Measurements from ENCODE around the gene SZT2. TPM values are rescaled to one million over a fixed set of nuclear protein-coding genes. Genes with fewer than 3 reads are reported as not detected.

SZT2 gene
- total RNA-seq, 4 donors from 2014 or later: 49.2 to 68.7 (median 57.3) TPM

- DNase-seq (ENCODE audit: low spot score in 2 of 2): no peak
- no peaks in the 10 kb centered on the region for H3K9me3 ChIP-seq
- TF ChIP-seq POLR2A (IDR thresholded peaks at IDR 0.05) (no peak), CTCF (IDR thresholded peaks at IDR 0.05) (no peak), EP300 (IDR thresholded peaks at IDR 0.05) (no peak)
- H3K36me3 ChIP-seq: peaks cover 0 to 62% (median 19%) of the 10 kb centered on the region in 3 donors
- no peak overlapping the region for H3K4me3 ChIP-seq
- 74 to 76% methylated on average over 9 to 12 of the region's 12 CpGs for WGBS, 2 donors
- no peaks in the 10 kb centered on the region for H3K27me3 ChIP-seq
- no peak overlapping the region for H3K27ac ChIP-seq
- H3K4me1 ChIP-seq: peaks cover 0 to 20% (median 6%) of the 10 kb centered on the region in 4 donors
These were observed 61.5 kb downstream of the SZT2 start for GRCh38 chr1:43451157-43451591.

- TF ChIP-seq POLR2A (IDR thresholded peaks at IDR 0.05) (no peak), CTCF (IDR thresholded peaks at IDR 0.05) (no peak), EP300 (IDR thresholded peaks at IDR 0.05) (no peak)
- Histone ChIP-seq H3K27me3 (no peaks in the 10 kb centered on the region), H3K4me3 (no peak overlapping the region), H3K36me3 (peaks cover 0 to 55% (median 17%) of the 10 kb centered on the region in 3 donors), H3K4me1 (peaks cover 0 to 20% (median 6%) of the 10 kb centered on the region in 4 donors), H3K9me3 (no peaks in the 10 kb centered on the region), H3K27ac (peak overlapping the region in 1 of 4 donors; percentile 95)
- DNase-seq (ENCODE audit: low spot score in 2 of 2): no peak
- 86% methylated on average over 21 to 22 of the region's 22 CpGs for WGBS, 2 donors
These were observed 62.2 kb downstream of the SZT2 start for GRCh38 chr1:43451701-43452532.

- WGBS, 2 donors: 8 to 10% methylated on average over 8 to 9 of the region's 10 CpGs
These were observed 63.2 kb downstream of the SZT2 start for GRCh38 chr1:43452789-43453441.

GRCh38 chr1:43453442-43454269, 64.0 kb downstream of the SZT2 start, which contains the start of gene HYI:
Gene HYI, minus strand, starts transcription at chr1:43453931. Its CDS starts 138 bp downstream, at chr1:43453793.
- peak within 1 kb of the TSS; percentile 46 to 82 (median 61) for H3K4me3 ChIP-seq
- WGBS, 2 donors: 1 to 3% methylated on average over 23 to 43 of the region's 87 CpGs
- TF ChIP-seq CTCF (IDR thresholded peaks at IDR 0.05): no peak
- peak in 1 of 2 donors; percentile 35 for TF ChIP-seq EP300 (IDR thresholded peaks at IDR 0.05)
- TF ChIP-seq POLR2A (IDR thresholded peaks at IDR 0.05): peak in 1 of 2 donors; percentile 18
- H3K4me1 ChIP-seq: peaks cover 0 to 20% (median 6%) of the 10 kb centered on the region in 4 donors
- peaks cover 0 to 37% (median 6%) of the 10 kb centered on the region in 3 donors for H3K36me3 ChIP-seq
- H3K27ac ChIP-seq: peak within 1 kb of the TSS; percentile 76 to 97 (median 94)
- H3K27me3 ChIP-seq: no peaks in the 10 kb centered on the region
- DNase-seq (ENCODE audit: low spot score in 2 of 2): peak; percentile 70 to 76
- no peaks in the 10 kb centered on the region for H3K9me3 ChIP-seq

More at GRCh38 chr1:43452789-43453441, 63.2 kb downstream of the SZT2 start:
- Histone ChIP-seq H3K27ac (peak overlapping the region; percentile 76 to 97 (median 94)), H3K36me3 (peaks cover 0 to 45% (median 9%) of the 10 kb centered on the region in 3 donors), H3K9me3 (no peaks in the 10 kb centered on the region), H3K27me3 (no peaks in the 10 kb centered on the region), H3K4me1 (peaks cover 0 to 20% (median 6%) of the 10 kb centered on the region in 4 donors), H3K4me3 (peak overlapping the region; percentile 46 to 82 (median 61))
- DNase-seq (ENCODE audit: low spot score in 2 of 2): peak in 1 of 2 donors; percentile 42
- TF ChIP-seq CTCF (IDR thresholded peaks at IDR 0.05) (no peak), EP300 (IDR thresholded peaks at IDR 0.05) (peak in 1 of 2 donors; percentile 4), POLR2A (IDR thresholded peaks at IDR 0.05) (no peak)

Measured in tibial nerve (tissue), 4 donors.